OCI-LY1 (cell line): Measurements from ENCODE around the gene ADGRG4.

ENCODE experiments used
- CTCF ChIP-seq: fragments of 200-600 bp; sonication (generic), shearing (Covaris generic); IDR thresholded peaks from 2 replicates; pipeline ENCODE4 v1.5.1; 2017; ENCODE audit warnings: mild to moderate bottlenecking, antibody characterized with exemption, low read length, moderate library complexity, mixed read lengths
- EZH2 ChIP-seq: fragments of 200-600 bp; sonication (generic), shearing (Covaris generic); IDR thresholded peaks from 2 replicates; pipeline ENCODE4 v1.8.0; 2017; ENCODE audit warnings: borderline replicate concordance, mixed run types, mild to moderate bottlenecking, antibody characterized with exemption, low read length, moderate library complexity, mixed read lengths

GRCh38 chrX:136387951-136388502, 87.3 kb downstream of the ADGRG4 start:
- TF ChIP-seq CTCF (no peak), EZH2 (no peak)
